ENCODE data around the gene OR2W1.

Gene OR2W1

GRCh38 chr6:28996844-28997510 is 48.0 kb downstream of the OR2W1 start:
- no peak for DNase-seq

DNA sequence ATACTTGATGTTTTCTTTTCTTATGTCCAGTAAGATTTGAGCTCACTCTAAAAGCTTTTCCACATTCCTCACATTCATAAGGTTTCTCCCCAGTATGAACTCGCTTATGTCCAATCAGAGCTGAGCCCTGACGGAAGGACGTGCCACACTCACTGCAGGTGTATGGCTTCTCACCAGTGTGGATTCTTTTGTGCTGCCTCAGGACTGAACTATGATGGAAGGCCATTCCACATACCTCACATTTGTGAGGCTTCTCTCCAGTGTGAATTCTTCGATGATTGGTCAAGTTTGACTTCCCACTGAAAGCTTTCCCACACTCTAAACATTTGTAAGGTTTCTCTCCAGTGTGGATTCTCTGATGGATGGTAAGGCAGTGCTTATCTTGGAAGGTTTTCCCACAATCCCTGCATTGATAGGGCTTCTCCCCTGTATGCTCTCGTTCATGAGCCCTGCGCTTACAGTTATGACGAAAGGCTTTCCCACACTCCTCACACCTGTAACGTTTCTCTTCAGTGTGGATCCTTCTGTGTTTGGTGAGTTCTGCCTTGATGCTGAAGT is 49.8 kb downstream of the OR2W1 start:
- no peak for DNase-seq
